Hepatocyte (in vitro differentiated cells): ENCODE results near the gene SCGB1C2. TPM values are rescaled to one million over a fixed set of nuclear protein-coding genes. Genes with fewer than 3 reads are reported as not detected.

Experiments
- DNase-seq: peaks from one replicate; pipeline ENCODE4 v3.0.0-alpha.2; 2016; ENCODE audit warnings: low spot score
- H2AFZ ChIP-seq: fragments of 200-600 bp; sonication (generic); 2 replicates; pipeline ENCODE4 v1.6.0; 2016; ENCODE audit warnings: antibody characterized with exemption, mild to moderate bottlenecking
- H3K27ac ChIP-seq: fragments of 200-600 bp; sonication (generic); 2 replicates; pipeline ENCODE4 v1.5.1; 2016; ENCODE audit warnings: mild to moderate bottlenecking
- H3K27me3 ChIP-seq: fragments of 200-600 bp; sonication (generic); 2 replicates; pipeline ENCODE4 v1.6.1; 2016
- H3K36me3 ChIP-seq: fragments of 200-600 bp; sonication (generic); replicated peaks from 2 replicates; pipeline ENCODE4 v1.5.1; 2016; ENCODE audit warnings: low read depth; ENCODE audit not compliant: insufficient read depth
- H3K4me1 ChIP-seq: fragments of 200-600 bp; sonication (generic); 2 replicates; pipeline ENCODE4 v1.5.1; 2016; ENCODE audit warnings: mild to moderate bottlenecking, moderate library complexity; ENCODE audit not compliant: insufficient read depth
- H3K4me2 ChIP-seq: fragments of 200-600 bp; sonication (generic); 2 replicates; pipeline ENCODE4 v1.6.0; 2016
- H3K4me3 ChIP-seq: fragments of 200-600 bp; sonication (generic); 2 replicates; pipeline ENCODE4 v1.5.1; 2016; ENCODE audit warnings: mild to moderate bottlenecking
- H3K79me2 ChIP-seq: fragments of 200-600 bp; sonication (generic); 2 replicates; pipeline ENCODE4 v1.6.0; 2017; ENCODE audit warnings: mild to moderate bottlenecking
- H3K9me2 ChIP-seq: fragments of 200-600 bp; sonication (generic); replicated peaks from 2 replicates; pipeline ENCODE4 v1.6.0; 2017; ENCODE audit warnings: mild to moderate bottlenecking; ENCODE audit not compliant: insufficient read depth
- H3K9me3 ChIP-seq: fragments of 200-600 bp; sonication (generic); 2 replicates; pipeline ENCODE4 v1.5.1; 2016; ENCODE audit warnings: low read depth, mild to moderate bottlenecking
- H4K20me1 ChIP-seq: fragments of 200-600 bp; sonication (generic); 2 replicates; pipeline ENCODE4 v1.6.0; 2016; ENCODE audit warnings: mild to moderate bottlenecking; ENCODE audit not compliant: insufficient read depth, poor library complexity, severe bottlenecking
- EZH2 ChIP-seq: fragments of 200-600 bp; sonication (generic); IDR thresholded peaks from 2 replicates; pipeline ENCODE4 v1.6.1; 2016; ENCODE audit warnings: antibody characterized with exemption, mild to moderate bottlenecking, borderline replicate concordance
- EZH2phosphoT487 ChIP-seq: fragments of 200-600 bp; sonication (generic); IDR thresholded peaks from one replicate; pipeline ENCODE4 v1.6.1; 2018; ENCODE audit warnings: antibody characterized with exemption, mild to moderate bottlenecking, low read depth, moderate library complexity; ENCODE audit not compliant: unreplicated experiment, severe bottlenecking
- WGBS: methylation state at CpG from one replicate; pipeline ENCODE4 v1.1.6; 2016; ENCODE audit warnings: low lambda C conversion rate; ENCODE audit errors: missing lambda C conversion rate; 5-methylcytosine and 5-hydroxymethylcytosine counted together
- polyA plus RNA-seq: library from polyadenylated mRNA; unstranded; fragments of >200 nt; fragmentation: Nextera tagmentation; extraction: Ambion mirVana; gene quantifications from 2 replicates; pipeline ENCODE4 v1.2.1, GENCODE V29; 2016
- total RNA-seq: library from RNA; depleted of rRNA; stranded (reverse); fragments of >200 nt; gene quantifications from 2 replicates; pipeline ENCODE4 v1.2.3, GENCODE V29; 2014
- TF ChIP-seq, protein P1 (sequence below): fragments of 200-600 bp; sonication (generic); IDR thresholded peaks from 2 replicates; pipeline ENCODE4 v1.5.1; 2016; ENCODE audit warnings: antibody characterized with exemption, mild to moderate bottlenecking; ENCODE audit not compliant: poor library complexity

Gene SCGB1C2
- total and polyA plus RNA-seq, 2 experiments from 2014 or later, result not detected

DNA sequence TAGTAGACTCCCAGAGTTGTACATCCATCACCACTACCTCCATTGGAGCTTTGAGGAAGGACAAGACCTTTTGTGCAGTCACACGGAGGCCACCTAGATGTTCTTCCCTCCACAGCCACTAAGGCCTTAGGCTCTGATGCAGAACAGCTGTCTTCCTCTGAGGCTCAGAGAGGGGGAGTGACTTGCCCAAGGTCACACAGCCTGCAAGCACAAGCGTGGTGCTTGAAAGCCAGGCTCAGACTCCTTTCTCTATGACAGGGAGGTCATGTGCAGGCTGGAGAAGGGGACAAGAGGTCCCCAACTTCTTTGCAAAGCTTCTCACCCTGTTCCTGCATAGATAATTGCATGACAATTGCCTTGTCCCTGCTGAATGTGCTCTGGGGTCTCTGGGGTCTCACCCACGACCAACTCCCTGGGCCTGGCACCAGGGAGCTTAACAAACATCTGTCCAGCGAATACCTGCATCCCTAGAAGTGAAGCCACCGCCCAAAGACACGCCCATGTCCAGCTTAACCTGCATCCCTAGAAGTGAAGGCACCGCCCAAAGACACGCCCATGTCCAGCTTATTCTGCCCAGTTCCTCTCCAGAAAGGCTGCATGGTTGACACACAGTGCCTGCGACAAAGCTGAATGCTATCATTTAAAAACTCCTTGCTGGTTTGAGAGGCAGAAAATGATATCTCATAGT, 12.7 kb downstream of the SCGB1C2 start:
- no peaks in the 10 kb centered on the region for H3K9me2 ChIP-seq
- no peaks in the 10 kb centered on the region for H3K27me3 ChIP-seq
- H3K4me3 ChIP-seq, result no peak overlapping the region
- no peak overlapping the region for H3K27ac ChIP-seq
- H3K36me3 ChIP-seq, result no peaks in the 10 kb centered on the region
- no peak overlapping the region for H3K4me2 ChIP-seq
- DNase-seq, result no peak
- no peak overlapping the region for H2AFZ ChIP-seq
- no peaks in the 10 kb centered on the region for H4K20me1 ChIP-seq
- no peaks in the 10 kb centered on the region for H3K79me2 ChIP-seq
- no peaks in the 10 kb centered on the region for H3K9me3 ChIP-seq
- H3K4me1 ChIP-seq, result no peaks in the 10 kb centered on the region
- WGBS, result 89% methylated on average over 9 of the region's 9 CpGs
- no peak for TF ChIP-seq EZH2phosphoT487
- no peak for TF ChIP-seq EZH2
- TF ChIP-seq, protein P1, sequence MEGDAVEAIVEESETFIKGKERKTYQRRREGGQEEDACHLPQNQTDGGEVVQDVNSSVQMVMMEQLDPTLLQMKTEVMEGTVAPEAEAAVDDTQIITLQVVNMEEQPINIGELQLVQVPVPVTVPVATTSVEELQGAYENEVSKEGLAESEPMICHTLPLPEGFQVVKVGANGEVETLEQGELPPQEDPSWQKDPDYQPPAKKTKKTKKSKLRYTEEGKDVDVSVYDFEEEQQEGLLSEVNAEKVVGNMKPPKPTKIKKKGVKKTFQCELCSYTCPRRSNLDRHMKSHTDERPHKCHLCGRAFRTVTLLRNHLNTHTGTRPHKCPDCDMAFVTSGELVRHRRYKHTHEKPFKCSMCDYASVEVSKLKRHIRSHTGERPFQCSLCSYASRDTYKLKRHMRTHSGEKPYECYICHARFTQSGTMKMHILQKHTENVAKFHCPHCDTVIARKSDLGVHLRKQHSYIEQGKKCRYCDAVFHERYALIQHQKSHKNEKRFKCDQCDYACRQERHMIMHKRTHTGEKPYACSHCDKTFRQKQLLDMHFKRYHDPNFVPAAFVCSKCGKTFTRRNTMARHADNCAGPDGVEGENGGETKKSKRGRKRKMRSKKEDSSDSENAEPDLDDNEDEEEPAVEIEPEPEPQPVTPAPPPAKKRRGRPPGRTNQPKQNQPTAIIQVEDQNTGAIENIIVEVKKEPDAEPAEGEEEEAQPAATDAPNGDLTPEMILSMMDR, result no peak

DNA sequence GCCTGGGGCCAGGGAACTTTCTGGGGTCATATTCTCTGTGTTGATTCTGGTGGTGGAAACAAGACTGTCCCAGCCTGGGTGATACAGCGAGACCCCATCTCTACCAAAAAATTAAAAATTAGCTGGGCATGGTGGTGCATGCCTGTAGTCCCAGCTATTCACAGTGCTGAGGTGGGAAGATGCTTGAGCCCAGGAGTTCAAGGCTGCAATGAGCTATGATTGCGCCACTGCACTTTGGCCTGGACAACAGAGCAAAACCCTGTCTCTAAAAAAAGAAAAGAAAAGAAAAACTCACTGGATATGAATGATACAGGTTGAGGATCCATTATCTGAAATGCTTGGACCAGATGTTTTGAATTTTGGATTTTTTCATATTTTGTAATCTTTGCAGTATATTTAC, 13.6 kb downstream of the SCGB1C2 start:
- Histone ChIP-seq H3K27ac (no peak overlapping the region), H3K36me3 (no peaks in the 10 kb centered on the region), H3K4me3 (no peak overlapping the region), H3K9me3 (no peaks in the 10 kb centered on the region), H3K4me1 (no peaks in the 10 kb centered on the region), H2AFZ (no peak overlapping the region), H3K4me2 (no peak overlapping the region), H3K9me2 (no peaks in the 10 kb centered on the region), H4K20me1 (no peaks in the 10 kb centered on the region), H3K79me2 (no peaks in the 10 kb centered on the region), H3K27me3 (no peaks in the 10 kb centered on the region)
- no peak for TF ChIP-seq EZH2phosphoT487
- no peak for TF ChIP-seq EZH2
- TF ChIP-seq, protein P1, result no peak
- WGBS, result 97% methylated on average over 2 of the region's 2 CpGs
- DNase-seq, result no peak

DNA sequence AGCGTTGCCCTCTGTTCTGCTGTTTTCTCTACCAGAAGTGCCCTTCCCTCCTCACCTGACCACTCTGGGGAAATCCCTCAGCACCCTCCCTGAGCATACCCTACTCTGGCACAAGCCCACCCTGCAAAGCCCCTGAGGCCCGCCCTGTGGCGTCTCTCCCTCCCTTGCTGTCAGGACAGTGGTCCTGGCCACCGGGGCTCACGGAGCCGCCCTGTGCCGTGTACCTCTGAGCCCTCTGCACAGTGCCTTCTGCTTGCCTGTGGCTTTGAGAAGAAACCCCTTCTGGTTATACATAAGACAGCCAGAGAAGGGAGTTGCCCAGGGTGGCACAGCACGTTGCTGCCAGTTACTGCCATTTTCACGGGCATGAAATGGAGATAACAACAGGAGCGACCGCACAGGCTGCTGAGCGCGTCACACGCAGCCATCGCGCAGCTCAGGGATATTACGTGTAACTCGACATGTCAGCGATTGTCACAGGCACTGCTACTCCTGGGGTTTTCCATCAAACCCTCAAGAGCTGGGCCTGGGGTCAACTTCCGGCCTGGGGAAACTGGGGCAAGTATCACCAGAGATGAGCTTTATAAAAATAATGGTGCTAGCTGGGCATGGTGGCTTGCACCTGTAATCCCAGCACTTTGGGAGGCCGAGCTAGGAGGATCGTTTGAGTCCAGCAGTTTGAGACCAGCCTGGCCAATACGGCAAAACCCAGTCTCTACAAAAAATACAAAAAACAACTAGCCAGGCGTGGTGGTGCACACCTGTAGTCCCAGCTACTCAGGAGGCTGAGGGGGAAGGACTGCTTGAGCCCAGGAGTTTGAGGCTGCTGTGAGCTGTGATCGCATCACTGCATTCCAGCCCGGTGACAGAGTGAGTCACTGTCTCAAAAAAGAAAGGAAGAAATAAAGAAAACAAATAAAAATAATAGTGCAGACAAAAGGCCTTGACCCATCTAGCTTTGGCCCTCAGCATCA, 14.8 kb downstream of the SCGB1C2 start:
- Histone ChIP-seq H3K79me2 (no peaks in the 10 kb centered on the region), H4K20me1 (no peaks in the 10 kb centered on the region), H3K9me3 (no peaks in the 10 kb centered on the region), H3K4me2 (no peak overlapping the region), H2AFZ (no peak overlapping the region), H3K9me2 (no peaks in the 10 kb centered on the region), H3K27me3 (no peaks in the 10 kb centered on the region), H3K36me3 (no peaks in the 10 kb centered on the region), H3K4me3 (no peak overlapping the region), H3K27ac (no peak overlapping the region), H3K4me1 (no peaks in the 10 kb centered on the region)
- no peak for TF ChIP-seq EZH2
- no peak for TF ChIP-seq EZH2phosphoT487
- TF ChIP-seq, protein P1, result no peak
- 89% methylated on average over 26 of the region's 26 CpGs for WGBS
- no peak for DNase-seq
